ENCODE measurements around the gene RAVER1.

Gene RAVER1

GRCh38 chr19:10266706-10267105 is 66.6 kb downstream of the RAVER1 start:
- no peak for ATAC-seq
- TF ChIP-seq ZC3H10 (CRISPR knock-in tag; IDR thresholded peaks at IDR 0.05), result no peak
- no peak for TF ChIP-seq TOX (CRISPR knock-in tag; IDR thresholded peaks at IDR 0.05; ENCODE audit: borderline replicate concordance)
- TF ChIP-seq PATZ1 (CRISPR knock-in tag; IDR thresholded peaks at IDR 0.05; ENCODE audit: borderline replicate concordance), result no peak
- TF ChIP-seq POU6F1 (CRISPR knock-in tag; IDR thresholded peaks at IDR 0.05; ENCODE audit: borderline replicate concordance, low read depth), result no peak
- TF ChIP-seq ZNF8 (CRISPR knock-in tag; IDR thresholded peaks at IDR 0.05), result no peak
- no peak for TF ChIP-seq TCF4 (CRISPR knock-in tag; IDR thresholded peaks at IDR 0.05; ENCODE audit: borderline replicate concordance)
- TF ChIP-seq TSHZ2 (CRISPR knock-in tag; IDR thresholded peaks at IDR 0.05), result no peak
- no peak for TF ChIP-seq ZFP3 (CRISPR knock-in tag; IDR thresholded peaks at IDR 0.05)
- TF ChIP-seq ARNTL (CRISPR knock-in tag; IDR thresholded peaks at IDR 0.05; ENCODE audit: borderline replicate concordance, low read depth), result no peak
- no peak for TF ChIP-seq CSDC2 (CRISPR knock-in tag; IDR thresholded peaks at IDR 0.05)
- TF ChIP-seq PPARA (CRISPR knock-in tag; IDR thresholded peaks at IDR 0.05; ENCODE audit: borderline replicate concordance), result no peak
- no peak for TF ChIP-seq ESRRG (CRISPR knock-in tag; IDR thresholded peaks at IDR 0.05)
